ENCODE results near the gene MAGT1. TPM values are rescaled to one million over a fixed set of nuclear protein-coding genes. Genes with fewer than 3 reads are reported as not detected.
A peak's percentile ranks its signal among the peaks of the same experiment; 100 is the strongest.
"Not testable (repeated sequence)": the region's sequence is repeated elsewhere in the genome, so short reads cannot be mapped to it uniquely, and the experiment has no call there.

MAGT1 gene
- total RNA-seq, 1 experiment from 2014 or later, result 76.4 TPM

- DNase-seq (ENCODE audit: low spot score), result no peak
Measured at GRCh38 chrX:77875372-77875771, 19.9 kb downstream of the MAGT1 start.

DNA sequence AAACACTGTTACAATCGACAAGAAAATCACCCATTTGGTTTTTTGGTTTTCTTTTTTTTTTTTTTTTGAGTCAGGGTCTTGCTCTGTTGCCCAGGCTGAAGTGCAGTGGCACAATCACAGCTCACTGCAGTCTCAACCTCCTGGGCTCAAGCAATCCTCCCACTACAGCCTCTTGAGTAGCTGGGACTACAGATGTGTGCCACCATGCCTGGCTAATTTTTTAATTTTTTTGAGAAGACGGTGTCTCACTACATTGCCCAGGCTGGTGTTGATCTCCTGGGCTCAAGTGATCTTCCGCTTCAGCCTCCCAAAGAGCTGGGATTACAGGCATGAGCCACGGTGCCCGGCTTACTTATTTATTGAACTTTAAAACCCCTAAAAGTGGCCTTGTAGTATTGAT, 63.7 kb downstream of the MAGT1 start:
- not testable (repeated sequence) for DNase-seq (ENCODE audit: low spot score)

DNA sequence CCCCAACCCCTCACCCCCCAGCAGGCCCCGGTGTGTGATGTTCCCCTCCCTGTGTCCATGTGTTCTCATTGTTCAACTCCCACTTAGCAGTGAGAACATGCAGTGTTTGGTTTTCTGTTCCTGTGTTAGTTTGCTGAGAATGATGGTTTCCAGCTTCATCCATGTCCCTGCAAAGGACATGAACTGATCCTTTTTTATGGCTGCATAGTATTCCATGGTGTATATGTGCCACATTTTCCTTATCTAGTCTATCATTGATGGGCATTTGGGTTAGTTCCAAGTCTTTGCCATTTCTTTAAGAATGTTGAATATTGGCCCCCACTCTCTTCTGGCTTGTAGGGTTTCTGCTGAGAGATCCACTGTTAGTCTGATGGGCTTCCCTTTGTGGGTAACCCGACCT, 73.2 kb downstream of the MAGT1 start:
- not testable (repeated sequence) for DNase-seq (ENCODE audit: low spot score)

DNA sequence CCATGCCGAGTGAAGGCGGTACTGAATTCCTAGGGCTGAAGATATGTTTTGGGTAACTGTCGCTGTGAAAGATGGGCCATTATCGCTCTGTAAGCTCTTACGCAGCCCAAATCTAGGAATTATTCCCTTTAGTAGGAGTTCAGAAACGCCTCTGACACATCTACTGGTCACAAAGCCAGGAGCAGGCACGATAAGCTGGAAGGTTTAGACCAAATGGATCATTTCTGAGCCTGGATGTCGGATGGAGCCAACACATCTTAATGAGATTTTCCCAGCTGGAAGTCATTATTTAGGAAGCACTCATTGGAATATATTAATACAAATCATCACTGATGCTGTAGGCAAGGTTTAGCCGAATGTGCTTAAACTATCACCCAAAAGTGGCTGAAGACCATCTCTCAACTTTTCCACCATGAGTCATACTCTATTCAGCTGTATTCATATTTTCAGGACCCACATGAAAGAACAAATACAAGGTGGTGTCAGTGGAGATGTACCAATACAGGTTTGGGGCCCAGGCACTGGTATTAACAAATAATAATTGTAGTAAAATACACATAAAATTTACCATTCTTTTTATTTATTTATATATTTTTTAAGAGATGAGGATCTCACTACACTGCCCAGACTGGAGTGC, 75.0 kb downstream of the MAGT1 start:
- DNase-seq (ENCODE audit: low spot score), result no peak

DNA sequence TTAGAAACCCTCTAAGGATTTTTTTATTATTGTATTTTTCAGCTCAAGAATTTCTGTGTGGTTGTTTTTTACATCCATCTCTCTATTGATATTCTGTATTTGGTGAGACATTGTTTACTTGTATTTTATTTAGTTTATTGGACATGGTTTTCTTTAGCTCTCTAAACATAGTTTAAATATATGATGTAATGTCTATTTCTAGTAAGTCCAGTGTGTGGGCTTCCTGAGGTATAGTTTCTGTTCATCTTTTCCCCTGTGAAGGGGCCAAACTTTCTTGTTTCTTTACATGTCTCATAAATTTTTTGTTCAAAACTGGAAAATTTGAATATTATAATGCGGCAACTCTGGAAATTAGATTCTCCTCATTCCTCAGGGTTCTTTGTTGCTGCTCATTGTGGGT, 81.0 kb downstream of the MAGT1 start:
- DNase-seq (ENCODE audit: low spot score), result no peak

DNA sequence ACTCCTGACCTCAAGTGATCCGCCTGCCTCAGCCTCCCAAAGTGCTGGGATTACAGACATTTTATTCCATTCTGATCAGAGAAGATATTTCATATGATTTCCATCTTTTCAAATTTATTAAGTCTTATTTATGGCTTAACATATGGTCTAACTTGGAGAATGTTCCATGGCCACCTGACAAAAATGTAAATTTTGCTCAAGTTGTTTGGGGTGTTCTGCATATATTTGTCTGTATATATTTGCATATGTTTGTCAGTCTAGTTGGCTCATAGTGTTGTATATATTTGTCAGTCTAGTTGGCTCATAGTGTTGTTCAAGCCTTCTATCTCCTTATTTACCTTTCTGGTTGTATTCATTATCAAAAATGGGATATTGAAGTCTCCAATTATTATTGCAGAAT, 93.0 kb downstream of the MAGT1 start:
- no peak for DNase-seq (ENCODE audit: low spot score)

GRCh38 chrX:77795124-77795523, 100.1 kb downstream of the MAGT1 start:
- no peak for DNase-seq (ENCODE audit: low spot score)

DNA sequence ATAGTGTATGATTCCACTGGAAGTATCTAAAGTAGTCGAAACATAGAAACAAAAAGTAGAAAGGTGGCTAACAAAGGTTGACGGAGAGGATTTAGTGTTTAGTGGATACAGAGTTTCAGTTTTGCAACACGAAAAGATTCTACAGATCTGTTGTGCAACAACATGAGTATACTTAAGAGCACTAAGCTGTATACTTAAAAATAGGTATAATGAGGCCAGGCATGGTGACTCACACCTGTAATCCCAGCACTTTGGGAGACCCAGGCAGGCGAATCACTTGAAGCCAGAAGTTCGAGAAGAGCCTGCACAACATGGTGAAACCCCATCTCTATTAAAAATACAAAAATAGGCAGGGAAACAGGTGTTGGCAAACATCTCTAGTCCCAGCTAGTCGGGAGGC, 101.3 kb downstream of the MAGT1 start:
- DNase-seq (ENCODE audit: low spot score), result no peak

DNA sequence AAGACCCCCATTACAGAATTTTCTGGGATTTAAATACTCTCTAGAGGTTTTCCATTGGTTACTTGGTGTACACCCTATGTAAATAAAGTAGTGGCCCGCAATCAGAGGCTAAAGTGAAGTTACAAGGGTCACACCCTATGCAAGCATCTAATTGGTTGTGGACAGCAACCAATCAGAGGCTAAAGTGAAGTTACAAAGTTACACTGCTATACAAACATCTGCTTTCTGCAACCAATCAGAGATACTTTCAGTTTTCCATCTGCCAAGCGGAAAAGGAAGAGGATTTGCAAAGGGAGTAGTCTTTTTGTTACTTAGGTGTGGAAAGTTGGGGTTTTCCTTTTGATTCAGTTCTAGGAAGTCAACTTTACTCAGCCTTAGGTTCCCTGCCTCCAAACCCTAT, 107.2 kb downstream of the MAGT1 start:
- peak; percentile 22 for DNase-seq (ENCODE audit: low spot score)

- peak; percentile 40 for DNase-seq (ENCODE audit: low spot score)
Measured at GRCh38 chrX:77786365-77786680, 108.9 kb downstream of the MAGT1 start.

DNA sequence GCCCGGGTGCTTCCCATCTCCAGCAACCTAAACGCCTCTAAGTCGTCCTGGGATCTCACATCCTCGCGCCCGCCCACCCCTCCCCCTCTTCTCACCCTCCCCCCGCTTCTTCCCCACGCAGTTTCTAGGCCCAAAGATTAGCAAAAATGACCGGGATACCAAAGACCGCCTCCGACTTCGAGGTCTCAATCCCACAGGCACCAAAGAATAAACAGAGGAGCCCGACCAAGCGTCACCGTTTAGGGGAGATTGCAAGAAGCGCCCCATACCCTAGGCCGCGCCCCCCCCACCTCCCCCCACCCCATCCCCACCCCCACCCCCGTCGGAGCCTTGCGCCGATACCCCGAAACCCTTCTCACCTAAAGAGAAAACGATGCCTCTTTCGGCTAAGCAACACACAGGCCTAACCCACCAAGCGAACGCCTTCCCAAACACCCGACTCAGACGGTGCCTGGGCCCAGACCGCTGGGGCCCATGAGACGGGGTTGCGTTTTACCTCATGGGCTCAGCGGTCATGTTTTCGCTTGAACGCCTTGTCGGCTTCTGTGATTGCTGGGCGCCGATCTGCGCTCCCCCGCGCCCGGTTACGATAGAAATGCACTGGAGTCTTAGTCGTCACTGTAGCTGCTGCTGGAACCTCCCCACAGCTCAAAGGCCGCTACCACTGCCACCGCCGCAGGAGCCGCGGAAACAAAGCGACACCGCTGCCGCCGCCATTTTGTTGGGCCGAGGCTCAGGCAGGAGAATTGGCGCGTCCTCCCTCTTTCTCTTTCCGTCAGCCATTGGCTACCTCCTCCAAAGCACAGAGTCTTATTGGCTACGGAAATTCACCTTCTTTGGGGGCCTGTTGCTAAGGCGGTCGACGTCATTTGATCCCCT, 109.5 kb downstream of the MAGT1 start, which contains the start of gene ATRX:
Gene ATRX, minus strand, starts transcription at position 731 of the 879 bp plus-strand sequence. Its CDS starts 215 bp downstream, at position 516.
- peak; percentile 78 for DNase-seq (ENCODE audit: low spot score)

- no peak for DNase-seq (ENCODE audit: low spot score)
Measured at GRCh38 chrX:77779695-77780094, 115.5 kb downstream of the MAGT1 start.

GRCh38 chrX:77776659-77777058, 118.6 kb downstream of the MAGT1 start:
- DNase-seq (ENCODE audit: low spot score), result no peak

Small RNAs within 50 kb of the gene (small RNA-seq; reads per million reads assigned to genes)
- gene RN7SL460P, result not detected
- gene RNU6-854P, result not detected

Other genes starting within 250 kb of the MAGT1 start
- 40.7 and 52.4 TPM in 2 replicates for gene ATRX, start 109.2 kb downstream of the MAGT1 start, total RNA-seq (2014; rRNA removed; shearing (Covaris generic))
- gene COX7B, start 4.0 kb upstream of the MAGT1 start, total RNA-seq (2014; rRNA removed; shearing (Covaris generic)), result 273 and 371 TPM in 2 replicates
- gene ATP7A, start 15.3 kb upstream of the MAGT1 start, total RNA-seq (2014; rRNA removed; shearing (Covaris generic)), result 5.2 and 5.4 TPM in 2 replicates
- gene PGAM4, start 74.2 kb upstream of the MAGT1 start, total RNA-seq (2014; rRNA removed; shearing (Covaris generic)), result not detected in 2 replicates
- gene PGK1, start 208.8 kb upstream of the MAGT1 start, total RNA-seq (2014; rRNA removed; shearing (Covaris generic)), result 241 and 250 TPM in 2 replicates
- gene TAF9B, start 244.2 kb upstream of the MAGT1 start, total RNA-seq (2014; rRNA removed; shearing (Covaris generic)), result 6.1 and 9.5 TPM in 2 replicates

All from HT-29 (cell line).